HG02943 (cell line): ENCODE measurements around the gene CCP110.

Experiments
- ATAC-seq: cut with Tn5 transposase; IDR thresholded peaks from one replicate; pipeline ENCODE4 v1.9.1; 2021; ENCODE audit warnings: mild to moderate bottlenecking, low read depth, moderate library complexity; ENCODE audit not compliant: unreplicated experiment

The CCP110 gene

GRCh38 chr16:19523559-19524355, at the start of gene CCP110:
TSS of gene CCP110 (plus strand) at chr16:19523942. CDS start at chr16:19527882, 3,940 bp downstream.
- peak; percentile 67 for ATAC-seq

GRCh38 chr16:19474617-19475016, 49.1 kb upstream of the CCP110 start:
- ATAC-seq: no peak

GRCh38 chr16:19478505-19478904, 45.2 kb upstream of the CCP110 start:
- no peak for ATAC-seq

GRCh38 chr16:19479302-19479721, 44.4 kb upstream of the CCP110 start:
- ATAC-seq: no peak

- ATAC-seq: no peak
These were observed 42.4 kb upstream of the CCP110 start for GRCh38 chr16:19481296-19481695.

- ATAC-seq: no peak
These were observed 42.0 kb upstream of the CCP110 start for GRCh38 chr16:19481769-19482168.

GRCh38 chr16:19482291-19482690, 41.5 kb upstream of the CCP110 start:
- no peak for ATAC-seq

GRCh38 chr16:19484096-19484495, 39.6 kb upstream of the CCP110 start:
- no peak for ATAC-seq

- ATAC-seq: no peak
These were observed 38.1 kb upstream of the CCP110 start for GRCh38 chr16:19485611-19486010.

GRCh38 chr16:19486051-19486450, 37.7 kb upstream of the CCP110 start:
- no peak for ATAC-seq

GRCh38 chr16:19486750-19487325, 36.9 kb upstream of the CCP110 start:
- ATAC-seq: no peak

- ATAC-seq: no peak
These were observed 35.5 kb upstream of the CCP110 start for GRCh38 chr16:19488213-19488640.

- no peak for ATAC-seq
These were observed 33.1 kb upstream of the CCP110 start for GRCh38 chr16:19490619-19491018.

GRCh38 chr16:19497176-19497575, 26.6 kb upstream of the CCP110 start:
- ATAC-seq: no peak

- ATAC-seq: no peak
These were observed 24.7 kb upstream of the CCP110 start for GRCh38 chr16:19499006-19499405.

GRCh38 chr16:19499481-19499880, 24.3 kb upstream of the CCP110 start:
- ATAC-seq: no peak

GRCh38 chr16:19502395-19503131, 21.2 kb upstream of the CCP110 start:
- no peak for ATAC-seq

GRCh38 chr16:19503461-19504075, 20.2 kb upstream of the CCP110 start:
- no peak for ATAC-seq

- no peak for ATAC-seq
These were observed 18.0 kb upstream of the CCP110 start for GRCh38 chr16:19505600-19506303.

- no peak for ATAC-seq
These were observed 16.8 kb upstream of the CCP110 start for GRCh38 chr16:19506965-19507364.
